AG09319 (cell line): ENCODE results near the gene FAM3D.
"Not testable (repeated sequence)": the region's sequence is repeated elsewhere in the genome, so short reads cannot be mapped to it uniquely, and the experiment has no call there.

Source experiments
- DNase-seq: peaks from one replicate; pipeline ENCODE4 v3.0.0-alpha.2; 2010; ENCODE audit warnings: low read depth; ENCODE audit errors: extremely low read depth
- TF ChIP-seq, protein P1 (sequence below): IDR thresholded peaks from 2 replicates; pipeline ENCODE4 v1.5.1; 2011; ENCODE audit warnings: low read depth, mild to moderate bottlenecking, inconsistent platforms, low read length, moderate library complexity

The FAM3D gene, protein sequence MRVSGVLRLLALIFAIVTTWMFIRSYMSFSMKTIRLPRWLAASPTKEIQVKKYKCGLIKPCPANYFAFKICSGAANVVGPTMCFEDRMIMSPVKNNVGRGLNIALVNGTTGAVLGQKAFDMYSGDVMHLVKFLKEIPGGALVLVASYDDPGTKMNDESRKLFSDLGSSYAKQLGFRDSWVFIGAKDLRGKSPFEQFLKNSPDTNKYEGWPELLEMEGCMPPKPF

DNA sequence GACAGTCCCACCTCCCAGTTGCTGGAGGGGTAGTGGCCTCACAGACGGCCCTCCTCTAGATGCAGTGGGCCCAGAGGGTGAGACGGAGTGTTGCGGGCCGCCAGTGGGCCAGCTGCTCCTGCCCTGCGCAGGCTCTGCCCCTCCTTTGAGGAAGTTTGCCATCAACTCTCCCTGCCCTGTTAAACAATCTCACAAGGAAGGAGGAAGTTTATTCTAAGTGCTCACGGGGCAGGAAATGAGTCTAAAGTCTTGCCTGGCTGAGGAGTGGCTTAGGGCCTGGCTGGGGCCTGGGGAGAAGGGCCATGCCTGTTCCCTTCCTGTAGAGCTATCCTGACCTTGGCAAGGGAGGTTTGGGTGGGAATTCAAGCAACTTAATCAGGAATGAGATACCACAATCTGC, at the start of gene FAM3D:
Gene FAM3D (minus strand): TSS at position 92 of the 400 bp plus-strand sequence. CDS start 11,211 bp downstream, outside the sequence.
- TF ChIP-seq, protein P1, sequence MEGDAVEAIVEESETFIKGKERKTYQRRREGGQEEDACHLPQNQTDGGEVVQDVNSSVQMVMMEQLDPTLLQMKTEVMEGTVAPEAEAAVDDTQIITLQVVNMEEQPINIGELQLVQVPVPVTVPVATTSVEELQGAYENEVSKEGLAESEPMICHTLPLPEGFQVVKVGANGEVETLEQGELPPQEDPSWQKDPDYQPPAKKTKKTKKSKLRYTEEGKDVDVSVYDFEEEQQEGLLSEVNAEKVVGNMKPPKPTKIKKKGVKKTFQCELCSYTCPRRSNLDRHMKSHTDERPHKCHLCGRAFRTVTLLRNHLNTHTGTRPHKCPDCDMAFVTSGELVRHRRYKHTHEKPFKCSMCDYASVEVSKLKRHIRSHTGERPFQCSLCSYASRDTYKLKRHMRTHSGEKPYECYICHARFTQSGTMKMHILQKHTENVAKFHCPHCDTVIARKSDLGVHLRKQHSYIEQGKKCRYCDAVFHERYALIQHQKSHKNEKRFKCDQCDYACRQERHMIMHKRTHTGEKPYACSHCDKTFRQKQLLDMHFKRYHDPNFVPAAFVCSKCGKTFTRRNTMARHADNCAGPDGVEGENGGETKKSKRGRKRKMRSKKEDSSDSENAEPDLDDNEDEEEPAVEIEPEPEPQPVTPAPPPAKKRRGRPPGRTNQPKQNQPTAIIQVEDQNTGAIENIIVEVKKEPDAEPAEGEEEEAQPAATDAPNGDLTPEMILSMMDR: no peak
- DNase-seq: no peak

DNA sequence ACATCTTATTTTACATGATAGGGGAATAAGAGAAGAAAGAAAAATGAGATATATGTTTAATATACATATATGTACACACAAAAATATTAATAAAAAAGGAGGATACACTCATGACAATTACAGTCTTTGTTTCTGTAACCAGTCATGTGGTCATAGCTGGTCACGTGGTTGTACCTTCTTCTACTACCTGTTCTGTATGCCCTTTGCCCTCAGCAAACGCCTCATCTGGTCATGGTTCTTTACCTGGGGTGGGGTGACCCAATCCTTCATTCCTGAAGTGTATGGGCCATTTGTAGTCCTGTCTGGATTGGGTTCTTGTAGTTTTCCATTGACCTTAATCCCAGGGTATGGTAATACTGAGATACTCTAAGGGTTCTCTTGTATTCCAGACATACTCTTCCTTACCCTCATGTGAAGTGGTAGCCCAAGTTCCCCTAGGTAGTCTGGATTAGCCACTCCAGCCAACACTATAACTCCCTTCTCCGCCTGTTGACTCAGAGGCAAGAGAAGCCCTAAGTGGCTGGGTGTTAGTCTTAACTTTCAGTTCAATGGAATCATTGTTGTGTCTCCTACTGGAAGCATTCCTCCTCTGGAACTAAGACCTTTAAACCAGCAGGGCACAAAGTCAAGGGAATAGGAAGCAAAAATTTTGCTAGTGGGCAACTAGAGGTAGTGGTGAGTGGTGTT, 47.3 kb upstream of the FAM3D start:
- DNase-seq: no peak
- TF ChIP-seq, protein P1: no peak

DNA sequence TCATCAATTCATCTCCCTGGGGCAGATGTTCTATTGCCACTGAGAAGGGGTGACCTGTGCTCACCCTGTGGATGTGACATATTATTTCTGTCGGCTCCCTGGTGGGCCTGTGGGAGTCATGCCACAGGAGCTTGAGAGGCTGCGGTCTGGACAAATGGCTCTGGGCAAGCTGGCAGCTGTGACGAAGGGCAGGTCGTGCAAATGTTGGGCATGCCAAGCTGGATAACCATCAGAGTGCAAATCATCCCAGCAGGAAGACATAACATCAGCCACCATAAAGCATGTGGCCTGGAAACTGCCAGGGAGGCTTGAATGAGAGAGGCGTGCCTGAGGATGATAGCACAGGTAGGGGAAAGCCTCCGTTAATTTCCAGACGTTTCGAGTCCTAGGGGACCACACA, 45.3 kb upstream of the FAM3D start:
- TF ChIP-seq, protein P1: no peak
- DNase-seq: no peak

DNA sequence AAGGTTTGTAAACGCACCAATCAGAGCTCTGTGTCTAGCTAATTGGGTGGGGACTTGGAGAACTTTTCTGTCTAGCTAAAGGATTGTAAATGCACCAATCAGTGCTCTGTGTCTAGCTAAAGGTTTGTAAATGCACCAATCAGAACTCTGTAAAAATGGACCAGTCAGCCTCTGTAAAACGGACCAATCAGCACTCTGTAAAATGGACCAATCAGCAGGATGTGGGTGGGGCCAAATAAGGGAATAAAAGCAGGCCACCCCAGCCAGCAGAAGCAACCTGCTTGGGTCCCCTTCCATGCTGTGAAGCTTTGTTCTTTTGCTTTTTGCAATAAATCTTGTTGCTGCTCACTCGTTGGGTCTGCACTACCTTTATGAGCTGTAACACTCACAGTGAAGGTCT, 42.4 kb upstream of the FAM3D start:
- DNase-seq: not testable (repeated sequence)

DNA sequence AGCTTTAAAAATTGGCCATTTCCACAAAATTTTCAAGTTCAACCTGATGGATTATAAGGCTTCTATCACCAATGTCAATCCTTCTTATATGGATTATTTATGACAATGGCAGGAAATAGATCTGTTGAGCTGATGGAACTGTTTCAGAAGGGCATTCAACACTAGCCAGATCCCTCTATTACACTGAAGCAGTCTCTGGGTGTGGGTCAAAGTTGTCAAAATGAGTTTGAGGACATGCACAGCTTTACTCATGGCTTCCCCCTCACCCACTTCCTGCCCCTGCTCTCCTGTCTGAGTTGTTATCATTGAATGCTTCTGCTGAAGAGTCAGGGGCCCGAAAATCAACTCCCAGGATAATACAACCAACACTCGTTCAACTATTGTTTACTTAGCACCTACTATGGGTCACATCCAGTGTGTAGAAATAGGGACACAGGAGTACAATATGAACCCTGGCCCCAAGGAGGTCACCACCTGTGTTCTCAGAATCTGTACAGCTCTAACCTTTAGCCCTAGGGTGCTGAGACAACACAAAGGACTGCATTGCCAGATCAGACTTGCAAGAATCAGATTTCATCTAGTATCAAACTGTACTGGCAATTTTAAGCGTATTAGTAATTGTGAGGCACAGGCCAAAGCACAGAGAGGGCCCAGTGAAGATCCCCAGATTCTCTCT, 41.7 kb upstream of the FAM3D start:
- TF ChIP-seq, protein P1: no peak
- DNase-seq: no peak

DNA sequence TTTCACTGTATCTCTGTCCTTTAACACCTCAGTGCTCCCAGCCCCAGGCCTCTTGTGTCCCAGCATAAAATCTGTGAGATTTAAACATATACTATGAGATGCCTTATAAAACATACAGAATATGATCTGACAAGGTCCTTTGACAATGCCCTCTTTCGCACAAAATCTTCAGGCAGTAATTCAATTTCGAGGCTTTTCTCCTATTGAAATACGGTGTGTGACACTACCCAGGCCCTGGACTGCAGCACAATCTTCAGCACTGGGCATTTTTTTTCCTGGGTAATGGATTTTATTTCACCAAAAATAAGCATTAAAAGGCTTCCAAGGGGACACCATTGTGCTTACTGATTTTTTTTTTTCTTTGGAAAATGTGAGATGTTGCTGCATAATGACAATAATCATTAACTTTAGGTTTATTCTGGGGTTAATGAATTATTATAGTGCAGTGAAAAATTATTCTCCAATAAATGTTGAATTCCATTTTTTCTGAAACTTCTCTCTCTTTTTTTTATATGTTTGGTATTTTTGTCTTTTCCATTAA, 40.9 kb upstream of the FAM3D start:
- TF ChIP-seq, protein P1: no peak
- DNase-seq: no peak

DNA sequence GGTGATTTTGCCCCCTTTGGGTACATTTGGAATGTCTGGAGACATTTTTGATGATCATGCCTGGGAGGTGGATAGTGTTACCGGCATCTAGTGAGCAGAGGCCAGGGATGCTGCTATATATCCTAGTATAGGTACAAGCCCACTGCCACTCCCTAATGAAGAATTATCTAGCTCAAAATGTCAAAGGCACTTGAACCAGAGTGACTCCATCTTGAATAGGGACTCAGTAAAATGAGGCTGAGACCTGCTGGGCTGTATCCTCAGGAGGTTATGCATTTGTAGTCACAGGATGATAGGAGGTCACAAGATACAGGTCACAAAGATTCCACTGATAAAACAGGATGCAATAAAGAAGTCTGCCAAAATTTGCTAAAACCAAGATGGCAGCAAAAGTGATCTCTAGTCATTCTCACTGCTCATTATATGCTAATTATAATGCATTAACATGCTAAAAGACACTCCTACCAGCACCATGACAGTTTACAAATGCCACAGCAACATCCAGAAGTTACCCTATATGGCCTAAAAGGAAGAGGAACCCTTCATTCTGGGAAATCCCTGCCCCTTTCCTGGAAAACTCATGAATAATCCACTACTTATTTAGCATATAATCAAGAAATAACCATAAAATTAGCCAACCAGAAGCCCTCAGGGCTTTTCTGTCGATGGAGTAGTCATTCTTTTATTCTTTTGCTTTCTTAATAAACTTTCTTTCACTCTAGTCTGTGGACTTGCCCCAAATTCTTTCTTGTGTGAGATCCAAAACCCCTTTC, 40.0 kb upstream of the FAM3D start:
- TF ChIP-seq, protein P1: no peak
- DNase-seq: no peak
